ENCODE data around the gene SCGB1D1. TPM values are rescaled to one million over a fixed set of nuclear protein-coding genes. Genes with fewer than 3 reads are reported as not detected.

Gene SCGB1D1
- total RNA-seq, 2 experiments from 2014 or later: not detected

Other genes starting within 250 kb of the SCGB1D1 start
- under 1 TPM; 0.25 to 0.30 TPM for gene BEST1, start 239.9 kb upstream of the SCGB1D1 start, total RNA-seq
- gene FTH1, start 222.6 kb upstream of the SCGB1D1 start, total RNA-seq: 1,000 to 10,000 TPM; 1,164 to 1,189 TPM
- 100 to 1,000 TPM; 156 to 169 TPM for gene INCENP, start 66.2 kb upstream of the SCGB1D1 start, total RNA-seq
- gene SCGB2A1, start 18.5 kb downstream of the SCGB1D1 start, total RNA-seq: not detected
- gene SCGB1D2, start 52.0 kb downstream of the SCGB1D1 start, total RNA-seq: not detected
- not detected for gene SCGB2A2, start 79.9 kb downstream of the SCGB1D1 start, total RNA-seq
- gene SCGB1D4, start 108.9 kb downstream of the SCGB1D1 start, total RNA-seq: not detected
- gene ASRGL1, start 147.2 kb downstream of the SCGB1D1 start, total RNA-seq: 1 to 10 TPM; 6.2 to 6.5 TPM
- gene SCGB1A1, start 228.8 kb downstream of the SCGB1D1 start, total RNA-seq: not detected